Subcutaneous adipose tissue (tissue), 4 donors: ENCODE results near the gene FREM2. TPM values are rescaled to one million over a fixed set of nuclear protein-coding genes. Genes with fewer than 3 reads are reported as not detected.

ENCODE experiments used
- CTCF ChIP-seq: fragments of 450-650 bp; IDR thresholded peaks from one replicate; pipeline ENCODE4 v1.5.1; 2016; ENCODE audit warnings: low read depth, mild to moderate bottlenecking, control low read depth, antibody characterized with exemption, moderate library complexity
- total RNA-seq, 4 donors: library from RNA; depleted of rRNA; stranded (reverse); fragments of >200 nt; gene quantifications; one replicate each; pipeline ENCODE4 v1.1.0, GENCODE V29; 2016

Gene FREM2
- total RNA-seq, 4 donors from 2014 or later = under 0.01 to 2.9 (median 0.09) TPM

- no peak for TF ChIP-seq CTCF
These were observed 90.7 kb downstream of the FREM2 start for GRCh38 chr13:38777347-38778119.

- TF ChIP-seq CTCF = no peak
These were observed 94.7 kb downstream of the FREM2 start for GRCh38 chr13:38781539-38781938.

- TF ChIP-seq CTCF = no peak
These were observed 97.4 kb downstream of the FREM2 start for GRCh38 chr13:38784036-38784880.

- no peak for TF ChIP-seq CTCF
These were observed 98.2 kb downstream of the FREM2 start for GRCh38 chr13:38785042-38785441.

- TF ChIP-seq CTCF = no peak
These were observed 98.6 kb downstream of the FREM2 start for GRCh38 chr13:38785490-38785889.

- no peak for TF ChIP-seq CTCF
These were observed 100.7 kb downstream of the FREM2 start for GRCh38 chr13:38787550-38787949.

- no peak for TF ChIP-seq CTCF
These were observed 110.0 kb downstream of the FREM2 start for GRCh38 chr13:38796890-38797289.
